HG03565 (cell line): ENCODE data around the gene CAPS.

Experiments
- ATAC-seq: cut with Tn5 transposase; IDR thresholded peaks from one replicate; pipeline ENCODE4 v1.9.1; 2021; ENCODE audit warnings: mild to moderate bottlenecking, moderate library complexity; ENCODE audit not compliant: unreplicated experiment

The CAPS gene

GRCh38 chr19:5891938-5892771 lies 21.9 kb upstream of the CAPS start:
- ATAC-seq: no peak

- no peak for ATAC-seq
These were observed 21.2 kb upstream of the CAPS start for GRCh38 chr19:5892772-5893275.

- ATAC-seq: no peak
These were observed 20.7 kb upstream of the CAPS start for GRCh38 chr19:5893296-5893903.

- ATAC-seq: no peak
These were observed 19.9 kb upstream of the CAPS start for GRCh38 chr19:5893907-5894703.

- no peak for ATAC-seq
These were observed 19.2 kb upstream of the CAPS start for GRCh38 chr19:5894704-5895349.

- ATAC-seq: no peak
These were observed 18.6 kb upstream of the CAPS start for GRCh38 chr19:5895409-5895808.

GRCh38 chr19:5895890-5896289 lies 18.2 kb upstream of the CAPS start:
- ATAC-seq: no peak

- ATAC-seq: no peak
These were observed 17.5 kb upstream of the CAPS start for GRCh38 chr19:5896365-5897076.

GRCh38 chr19:5897189-5897969 lies 16.7 kb upstream of the CAPS start:
- ATAC-seq: no peak

- no peak for ATAC-seq
These were observed 14.1 kb upstream of the CAPS start for GRCh38 chr19:5899728-5900526.

GRCh38 chr19:5900976-5901375 lies 13.1 kb upstream of the CAPS start:
- no peak for ATAC-seq

- no peak for ATAC-seq
These were observed 10.9 kb upstream of the CAPS start for GRCh38 chr19:5903056-5903623.

- ATAC-seq: peak; percentile 19
These were observed 10.3 kb upstream of the CAPS start, which contains the start of gene NDUFA11 for GRCh38 chr19:5903624-5904351. Gene NDUFA11 (minus strand): TSS chr19:5903790. CDS start chr19:5903708, 82 bp downstream.

GRCh38 chr19:5904352-5905113 lies 9.5 kb upstream of the CAPS start, which contains the start of gene VMAC:
Gene VMAC (plus strand): TSS chr19:5904872. CDS start chr19:5904891, 19 bp downstream.
- peak; percentile 74 for ATAC-seq

- no peak for ATAC-seq
These were observed 8.8 kb upstream of the CAPS start for GRCh38 chr19:5905114-5905778.

GRCh38 chr19:5907241-5907640 lies 6.8 kb upstream of the CAPS start:
- ATAC-seq: no peak
